Common myeloid progenitor, CD34-positive (primary cell): Measurements from ENCODE around the gene DNAJC13. TPM values are rescaled to one million over a fixed set of nuclear protein-coding genes. Genes with fewer than 3 reads are reported as not detected.
"Not testable (repeated sequence)": the region's sequence is repeated elsewhere in the genome, so short reads cannot be mapped to it uniquely, and the experiment has no call there.

Experiments
- CTCF ChIA-PET: fragments of 350-600 bp; sonication (Branson Sonifier 250); formaldehyde crosslinking; loops from one replicate; lab custom pipeline; 2021; ENCODE audit warnings: antibody characterized with exemption; lab: Charles Lee
- POLR2A ChIA-PET: fragments of 350-600 bp; sonication (Branson Sonifier 250); formaldehyde crosslinking; loops from one replicate; lab custom pipeline; 2021; ENCODE audit warnings: antibody characterized with exemption; lab: Charles Lee
- DNase-seq, 3 donors: peaks; one replicate each; pipeline versions ENCODE4 v3.0.0 to v3.0.0-alpha.2; 2013
- H3K27ac ChIP-seq, 2 experiments: 1 replicate in 1 of 2; 2 replicates in 1 of 2; pipeline ENCODE4 v1.7.0; 2013; ENCODE audit warnings: inconsistent platforms in 2 of 2, low read length in 2 of 2, mild to moderate bottlenecking in 2 of 2, low read depth in 1 of 2, moderate library complexity in 1 of 2; ENCODE audit not compliant: severe bottlenecking in 2 of 2, insufficient read depth in 1 of 2, poor library complexity in 1 of 2
- H3K27me3 ChIP-seq, 5 experiments: replicated peaks in 2 of 5; 1 replicate in 3 of 5; 2 replicates in 2 of 5; pipeline versions ENCODE4 v1.6.1 to v1.7.0; 2013; ENCODE audit warnings: low read length in 4 of 5, mild to moderate bottlenecking in 2 of 5, moderate library complexity in 2 of 5, inconsistent platforms in 1 of 5; ENCODE audit not compliant: insufficient read depth in 5 of 5, control insufficient read depth in 4 of 5
- H3K36me3 ChIP-seq, 4 experiments: 1 replicate in 2 of 4; 2 replicates in 2 of 4; pipeline versions ENCODE4 v1.6.1 to v1.7.0; 2013; ENCODE audit warnings: low read length in 3 of 4, control low read depth in 1 of 4, mild to moderate bottlenecking in 1 of 4; ENCODE audit not compliant: control insufficient read depth in 4 of 4, insufficient read depth in 4 of 4
- H3K4me1 ChIP-seq, 4 experiments: 1 replicate in 3 of 4; 2 replicates in 1 of 4; pipeline versions ENCODE4 v1.6.1 to v1.7.1; 2013; ENCODE audit warnings: low read length in 3 of 4, mild to moderate bottlenecking in 3 of 4, control low read depth in 1 of 4, inconsistent platforms in 1 of 4, moderate library complexity in 1 of 4; ENCODE audit not compliant: control insufficient read depth in 4 of 4, insufficient read depth in 4 of 4; ENCODE audit errors: control extremely low read depth in 1 of 4
- H3K4me3 ChIP-seq, 7 experiments: 1 replicate in 4 of 7; 2 replicates in 3 of 7; pipeline versions ENCODE4 v1.5.1 to v1.7.0; 2013; ENCODE audit warnings: mild to moderate bottlenecking in 7 of 7, low read length in 6 of 7, moderate library complexity in 6 of 7, inconsistent platforms in 2 of 7, low read depth in 2 of 7, control low read depth in 1 of 7; ENCODE audit not compliant: insufficient read depth in 4 of 7, control insufficient read depth in 1 of 7; ENCODE audit errors: extremely low read depth in 1 of 7
- H3K9me3 ChIP-seq, 5 experiments: 1 replicate in 4 of 5; 2 replicates in 1 of 5; pipeline versions ENCODE4 v1.6.1 to v1.7.1; 2013; ENCODE audit warnings: low read length in 4 of 5, mild to moderate bottlenecking in 2 of 5, inconsistent platforms in 1 of 5, low read depth in 1 of 5, moderate library complexity in 1 of 5; ENCODE audit not compliant: control insufficient read depth in 4 of 5, insufficient read depth in 2 of 5; ENCODE audit errors: control extremely low read depth in 1 of 5
- WGBS: methylation state at CpG from one replicate; pipeline ENCODE4 v1.1.5; 2013; ENCODE audit not compliant: insufficient coverage; 5-methylcytosine and 5-hydroxymethylcytosine counted together
- polyA plus RNA-seq: library from polyadenylated mRNA; unstranded; fragments of 120-200 nt; gene quantifications from one replicate; pipeline ENCODE4 v1.2.1, GENCODE V29; 2013

Gene DNAJC13
- polyA plus RNA-seq, result 25.8 TPM

- CTCF ChIA-PET, result interaction anchor here (0.9 to 1.2 kb wide), 3 partner anchors 23 to 33 kb away, joined by 3 to 4 read pairs (median 3); no protein-coding TSS in a partner anchor
- peak within 1 kb of the TSS; percentile 98 to 100 (median 100) for H3K4me3 ChIP-seq
These were observed at the start of gene DNAJC13 for GRCh38 chr3:132416807-132417694. DNAJC13 (plus strand) TSS chr3:132417502; CDS start chr3:132434551, 17,049 bp downstream.

GRCh38 chr3:132368515-132368914 lies 48.8 kb upstream of the DNAJC13 start:
- ChIA-PET POLR2A (no interaction called here), CTCF (interaction anchor here (1.0 to 1.3 kb wide), 3 partner anchors 12 to 31 kb away, joined by 3 read pairs; no protein-coding TSS in a partner anchor)

More at GRCh38 chr3:132416807-132417694, at the start of gene DNAJC13:
- POLR2A ChIA-PET, result interaction anchor here (1.0 to 1.8 kb wide), 3 partner anchors 9 to 22 kb away, joined by 3 to 5 read pairs (median 5); no protein-coding TSS in a partner anchor
- peak; percentile 96 to 98 (median 98) for DNase-seq
- H3K9me3 ChIP-seq, result no peaks in the 10 kb centered on the region
- peak within 1 kb of the TSS; percentile 84 to 93 for H3K27ac ChIP-seq
- WGBS, result 2% methylated on average over 44 of the region's 63 CpGs
- H3K36me3 ChIP-seq, result peaks cover 2 to 8% (median 5%) of the 10 kb centered on the region in 4 experiments
- peaks cover 0 to 21% (median 19%) of the 10 kb centered on the region in 4 experiments for H3K4me1 ChIP-seq
- no peaks in the 10 kb centered on the region for H3K27me3 ChIP-seq

GRCh38 chr3:132368962-132369361 lies 48.3 kb upstream of the DNAJC13 start:
- DNase-seq, result no peak
- H3K27ac ChIP-seq, result no peak overlapping the region
- H3K27me3 ChIP-seq, result peaks cover 0 to 1% (median 0%) of the 10 kb centered on the region in 5 experiments
- CTCF ChIA-PET, result interaction anchor here (1.0 to 1.3 kb wide), 3 partner anchors 12 to 31 kb away, joined by 3 read pairs; no protein-coding TSS in a partner anchor
- no peak overlapping the region for H3K4me3 ChIP-seq
- H3K4me1 ChIP-seq, result no peaks in the 10 kb centered on the region
- POLR2A ChIA-PET, result no interaction called here
- no peaks in the 10 kb centered on the region for H3K36me3 ChIP-seq
- H3K9me3 ChIP-seq, result peaks cover 0 to 2% (median 0%) of the 10 kb centered on the region in 5 experiments

More at GRCh38 chr3:132368515-132368914, 48.8 kb upstream of the DNAJC13 start:
- Histone ChIP-seq H3K9me3 (peaks cover 0 to 2% (median 0%) of the 10 kb centered on the region in 5 experiments), H3K27me3 (peaks cover 0 to 1% (median 0%) of the 10 kb centered on the region in 5 experiments), H3K4me3 (no peak overlapping the region), H3K4me1 (no peaks in the 10 kb centered on the region), H3K36me3 (no peaks in the 10 kb centered on the region), H3K27ac (no peak overlapping the region)
- WGBS, result 100% methylated on average over 1 of the region's 2 CpGs
- no peak for DNase-seq

- 94% methylated on average over 25 of the region's 25 CpGs for WGBS
- H3K4me1 ChIP-seq, H3K4me3 ChIP-seq, H3K27me3 ChIP-seq, H3K9me3 ChIP-seq, POLR2A ChIA-PET, H3K27ac ChIP-seq, DNase-seq, H3K36me3 ChIP-seq: not testable (repeated sequence)
- CTCF ChIA-PET, result interaction anchor here (1.0 kb wide), 1 partner anchor 26 kb away, joined by 3 read pairs; no protein-coding TSS in a partner anchor
These were observed 40.4 kb upstream of the DNAJC13 start for GRCh38 chr3:132376945-132377354.

GRCh38 chr3:132378048-132378762 lies 39.1 kb upstream of the DNAJC13 start:
- CTCF ChIA-PET, result interaction anchor here (1.0 kb wide), 1 partner anchor 27 kb away, joined by 3 read pairs; no protein-coding TSS in a partner anchor
- peaks cover 0 to 3% (median 0%) of the 10 kb centered on the region in 5 experiments for H3K9me3 ChIP-seq

GRCh38 chr3:132378846-132379245 lies 38.5 kb upstream of the DNAJC13 start:
- ChIA-PET CTCF (interaction anchor here (0.7 kb wide), 1 partner anchor 29 kb away, joined by 3 read pairs; no protein-coding TSS in a partner anchor), POLR2A (no interaction called here)
- Histone ChIP-seq H3K36me3 (no peaks in the 10 kb centered on the region), H3K27ac (no peak overlapping the region), H3K9me3 (peaks cover 0 to 6% (median 0%) of the 10 kb centered on the region in 5 experiments), H3K27me3 (no peaks in the 10 kb centered on the region), H3K4me1 (no peaks in the 10 kb centered on the region), H3K4me3 (no peak overlapping the region)
- WGBS, result 80% methylated on average over 1 of the region's 2 CpGs
- no peak for DNase-seq

More at GRCh38 chr3:132378048-132378762, 39.1 kb upstream of the DNAJC13 start:
- POLR2A ChIA-PET, result no interaction called here
- Histone ChIP-seq H3K4me3 (no peak overlapping the region), H3K4me1 (no peaks in the 10 kb centered on the region), H3K27me3 (no peaks in the 10 kb centered on the region), H3K27ac (no peak overlapping the region), H3K36me3 (no peaks in the 10 kb centered on the region)
- 100% methylated on average over 1 of the region's 2 CpGs for WGBS
- DNase-seq, result no peak
